Endothelial cell (in vitro differentiated cells): Measurements from ENCODE around the gene PLCL2. TPM values are rescaled to one million over a fixed set of nuclear protein-coding genes. Genes with fewer than 3 reads are reported as not detected.

Source experiments
- DNase-seq: peaks from one replicate; pipeline ENCODE4 v3.0.0; 2021; ENCODE audit warnings: low spot score
- H3K27ac Mint-ChIP-seq: one replicate; pipeline ENCODE4 v1.8.0; 2021; ENCODE audit warnings: mixed read lengths, inconsistent platforms; ENCODE audit not compliant: unreplicated experiment
- H3K27me3 Mint-ChIP-seq: one replicate; pipeline ENCODE4 v1.8.0; 2021; ENCODE audit warnings: mild to moderate bottlenecking, moderate library complexity, mixed read lengths, inconsistent platforms; ENCODE audit not compliant: unreplicated experiment
- H3K36me3 Mint-ChIP-seq: one replicate; pipeline ENCODE4 v1.8.0; 2021; ENCODE audit warnings: mild to moderate bottlenecking, low read depth, mixed read lengths, inconsistent platforms; ENCODE audit not compliant: unreplicated experiment
- H3K4me1 Mint-ChIP-seq: one replicate; pipeline ENCODE4 v1.8.0; 2021; ENCODE audit warnings: mild to moderate bottlenecking, mixed read lengths, inconsistent platforms; ENCODE audit not compliant: unreplicated experiment
- H3K4me3 Mint-ChIP-seq: one replicate; pipeline ENCODE4 v1.8.0; 2021; ENCODE audit warnings: mild to moderate bottlenecking, mixed read lengths, inconsistent platforms; ENCODE audit not compliant: unreplicated experiment
- H3K9me3 Mint-ChIP-seq: one replicate; pipeline ENCODE4 v1.8.0; 2021; ENCODE audit warnings: mixed read lengths, inconsistent platforms; ENCODE audit not compliant: unreplicated experiment
- total RNA-seq: library from RNA; stranded (reverse); fragmentation: NEBNext Ultra II Directional; extraction: Animal tissue kit (Norgen Biotek cat#: 25700); gene quantifications from one replicate; pipeline ENCODE4 v1.2.1, GENCODE V29; 2021; ENCODE audit not compliant: unreplicated experiment
- TF ChIP-seq, protein P1 (sequence below): fragments of 200-600 bp; sonication (generic); IDR thresholded peaks from one replicate; pipeline ENCODE4 v1.5.0; 2021; ENCODE audit warnings: antibody characterized with exemption; ENCODE audit not compliant: unreplicated experiment

PLCL2 gene
- total RNA-seq, 1 donor from 2014 or later: 18.8 TPM

DNA sequence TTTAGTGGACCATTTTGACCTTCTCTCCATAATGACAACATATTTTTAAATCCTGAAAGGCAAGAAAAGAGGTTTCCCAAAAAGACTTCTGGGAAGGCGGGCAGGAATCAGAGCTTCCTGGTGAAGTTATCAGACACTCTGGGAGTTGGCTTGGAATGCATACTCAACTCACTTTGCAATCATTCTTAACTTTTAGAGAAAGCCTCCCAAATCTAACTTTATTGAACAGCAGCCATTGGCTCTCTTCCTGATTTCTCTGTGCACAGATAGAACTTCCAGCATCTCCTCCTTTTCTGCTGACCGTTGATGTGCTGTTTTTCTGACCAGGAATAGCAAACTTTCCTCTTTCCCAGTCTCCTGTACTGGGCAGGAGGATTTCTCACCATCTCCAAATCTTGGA lies 44.6 kb downstream of the PLCL2 start:
- no peaks in the 10 kb centered on the region for H3K36me3 Mint-ChIP-seq
- H3K27ac Mint-ChIP-seq: no peak overlapping the region
- no peak overlapping the region for H3K4me3 Mint-ChIP-seq
- H3K27me3 Mint-ChIP-seq: no peaks in the 10 kb centered on the region
- no peaks in the 10 kb centered on the region for H3K9me3 Mint-ChIP-seq
- DNase-seq: no peak
- peaks cover 4% of the 10 kb centered on the region for H3K4me1 Mint-ChIP-seq
- TF ChIP-seq, protein P1, sequence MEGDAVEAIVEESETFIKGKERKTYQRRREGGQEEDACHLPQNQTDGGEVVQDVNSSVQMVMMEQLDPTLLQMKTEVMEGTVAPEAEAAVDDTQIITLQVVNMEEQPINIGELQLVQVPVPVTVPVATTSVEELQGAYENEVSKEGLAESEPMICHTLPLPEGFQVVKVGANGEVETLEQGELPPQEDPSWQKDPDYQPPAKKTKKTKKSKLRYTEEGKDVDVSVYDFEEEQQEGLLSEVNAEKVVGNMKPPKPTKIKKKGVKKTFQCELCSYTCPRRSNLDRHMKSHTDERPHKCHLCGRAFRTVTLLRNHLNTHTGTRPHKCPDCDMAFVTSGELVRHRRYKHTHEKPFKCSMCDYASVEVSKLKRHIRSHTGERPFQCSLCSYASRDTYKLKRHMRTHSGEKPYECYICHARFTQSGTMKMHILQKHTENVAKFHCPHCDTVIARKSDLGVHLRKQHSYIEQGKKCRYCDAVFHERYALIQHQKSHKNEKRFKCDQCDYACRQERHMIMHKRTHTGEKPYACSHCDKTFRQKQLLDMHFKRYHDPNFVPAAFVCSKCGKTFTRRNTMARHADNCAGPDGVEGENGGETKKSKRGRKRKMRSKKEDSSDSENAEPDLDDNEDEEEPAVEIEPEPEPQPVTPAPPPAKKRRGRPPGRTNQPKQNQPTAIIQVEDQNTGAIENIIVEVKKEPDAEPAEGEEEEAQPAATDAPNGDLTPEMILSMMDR: no peak

DNA sequence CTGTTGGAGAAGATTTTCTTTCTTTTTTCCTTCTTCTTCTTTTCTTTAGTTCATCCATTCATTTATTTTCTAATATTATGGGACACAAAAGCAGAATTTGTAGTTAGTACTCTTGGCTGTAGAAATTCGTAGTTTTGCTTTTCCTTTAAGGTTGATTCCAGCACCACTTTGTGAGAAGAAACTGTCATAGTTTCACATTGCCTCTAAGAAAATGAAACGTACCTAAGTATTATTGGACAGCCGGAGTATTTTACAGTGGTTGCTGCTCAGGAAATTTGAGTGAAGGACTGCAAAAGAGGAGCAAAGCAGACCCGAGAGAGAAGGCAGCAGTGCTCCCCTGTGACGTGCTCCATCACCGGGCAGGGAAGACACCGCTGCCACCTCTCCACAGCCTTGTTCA lies 48.1 kb downstream of the PLCL2 start:
- H3K27me3 Mint-ChIP-seq: no peaks in the 10 kb centered on the region
- no peaks in the 10 kb centered on the region for H3K9me3 Mint-ChIP-seq
- DNase-seq: no peak
- TF ChIP-seq, protein P1: no peak
- H3K27ac Mint-ChIP-seq: no peak overlapping the region
- no peaks in the 10 kb centered on the region for H3K36me3 Mint-ChIP-seq
- H3K4me1 Mint-ChIP-seq: peaks cover 7% of the 10 kb centered on the region
- no peak overlapping the region for H3K4me3 Mint-ChIP-seq

DNA sequence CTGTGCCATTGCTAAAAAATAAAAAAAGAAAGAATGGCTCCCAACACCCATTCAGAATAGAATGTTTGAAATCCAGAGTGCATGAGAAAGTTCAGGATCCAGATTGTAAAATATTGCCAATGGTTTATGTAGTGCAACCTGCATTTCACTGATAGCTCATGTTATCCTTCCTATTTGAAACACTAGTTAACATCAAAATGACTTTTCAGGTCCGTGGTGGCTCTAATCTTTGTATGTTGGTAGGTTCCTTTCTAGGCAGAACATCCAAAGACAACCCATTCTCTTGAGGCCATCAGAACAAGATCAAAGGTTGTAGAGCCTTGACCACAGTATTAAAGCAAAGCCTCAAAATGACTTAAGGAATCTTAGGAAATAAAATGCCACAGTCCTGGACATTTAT lies 51.0 kb downstream of the PLCL2 start:
- TF ChIP-seq, protein P1: no peak
- no peaks in the 10 kb centered on the region for H3K9me3 Mint-ChIP-seq
- no peak for DNase-seq
- peaks cover 9% of the 10 kb centered on the region for H3K4me1 Mint-ChIP-seq
- no peaks in the 10 kb centered on the region for H3K36me3 Mint-ChIP-seq
- no peak overlapping the region for H3K4me3 Mint-ChIP-seq
- H3K27me3 Mint-ChIP-seq: no peaks in the 10 kb centered on the region
- H3K27ac Mint-ChIP-seq: no peak overlapping the region

DNA sequence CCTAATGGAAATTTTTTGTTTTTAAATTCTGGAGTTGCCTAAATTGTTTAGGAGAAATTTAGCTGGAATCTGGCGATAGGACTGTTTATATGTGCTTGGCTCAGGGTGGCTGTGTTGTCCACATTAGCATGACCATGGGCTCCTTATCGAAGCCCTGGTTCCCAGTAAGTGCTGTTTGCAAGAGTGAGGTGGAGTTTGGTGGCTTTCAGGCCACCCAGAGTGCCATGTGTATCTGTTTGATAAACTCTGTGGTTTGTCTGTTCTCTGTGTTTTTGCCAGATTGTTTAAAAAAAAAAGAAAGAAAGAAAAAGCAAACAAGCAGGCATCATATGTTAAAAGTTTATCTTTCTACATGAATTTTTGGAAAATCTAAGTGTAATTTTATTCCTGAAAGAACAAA lies 51.5 kb downstream of the PLCL2 start:
- no peak overlapping the region for H3K27ac Mint-ChIP-seq
- peaks cover 13% of the 10 kb centered on the region for H3K4me1 Mint-ChIP-seq
- no peak overlapping the region for H3K4me3 Mint-ChIP-seq
- no peaks in the 10 kb centered on the region for H3K36me3 Mint-ChIP-seq
- H3K27me3 Mint-ChIP-seq: peaks cover 2% of the 10 kb centered on the region
- TF ChIP-seq, protein P1: no peak
- DNase-seq: no peak
- no peaks in the 10 kb centered on the region for H3K9me3 Mint-ChIP-seq

DNA sequence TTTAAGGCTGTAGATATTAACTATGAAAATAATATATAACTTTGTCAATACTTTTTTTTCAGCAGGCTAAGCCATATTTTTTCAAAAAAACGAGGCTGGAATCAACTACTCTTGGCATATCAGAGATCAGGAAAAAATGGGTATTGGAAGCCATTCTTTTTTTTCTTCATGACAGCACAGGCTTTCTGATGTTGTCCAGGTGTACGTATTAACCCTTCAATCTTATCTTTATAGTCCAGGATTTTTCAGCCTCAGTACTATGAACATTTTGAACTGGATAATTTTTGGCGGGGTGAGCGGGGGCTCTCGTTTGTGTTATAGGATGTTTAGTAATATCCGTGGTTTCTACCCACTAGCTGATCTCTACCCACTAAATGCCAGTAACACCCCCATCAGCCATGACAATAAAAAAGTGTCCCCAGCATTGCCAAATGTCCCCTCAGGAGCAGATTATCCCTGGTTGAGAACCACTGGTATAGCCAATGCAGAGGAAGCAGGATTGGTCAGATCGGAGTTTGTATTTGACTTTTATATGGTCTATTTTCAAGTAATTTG lies 52.0 kb downstream of the PLCL2 start:
- Mint-ChIP-seq H3K4me1 (peaks cover 18% of the 10 kb centered on the region), H3K4me3 (no peak overlapping the region), H3K27me3 (peaks cover 2% of the 10 kb centered on the region), H3K9me3 (no peaks in the 10 kb centered on the region), H3K36me3 (no peaks in the 10 kb centered on the region), H3K27ac (no peak overlapping the region)
- no peak for DNase-seq
- TF ChIP-seq, protein P1: no peak
